Lung (tissue), 12 donors: ENCODE results near the gene RAB27B. TPM values are rescaled to one million over a fixed set of nuclear protein-coding genes. Genes with fewer than 3 reads are reported as not detected.

Experiments used
- ATAC-seq: fragments of 200-7000 bp; cut with Tn5 transposase; one replicate; pipeline ENCODE4 v1.9.1; 2020; ENCODE audit warnings: moderate number of reproducible peaks; ENCODE audit not compliant: insufficient read depth, low FRiP score
- DNase-seq, 3 donors: peaks; one replicate each; pipeline ENCODE4 v3.0.0-alpha.2; 2013 to 2017
- H3K27ac ChIP-seq, 2 donors: one replicate each; pipeline ENCODE4 v1.5.1; 2013; ENCODE audit warnings: mild to moderate bottlenecking in 2 of 2, moderate library complexity in 2 of 2, control low read depth in 1 of 2, inconsistent platforms in 1 of 2, low read depth in 1 of 2, low read length in 1 of 2
- H3K27me3 ChIP-seq, 3 donors: one replicate each; pipeline ENCODE4 v1.5.1; 2013; ENCODE audit warnings: low read length in 2 of 3; ENCODE audit not compliant: control insufficient read depth in 3 of 3, insufficient read depth in 3 of 3
- H3K36me3 ChIP-seq, 4 donors: one replicate each; pipeline ENCODE4 v1.5.1; 2013; ENCODE audit warnings: low read length in 4 of 4, mild to moderate bottlenecking in 1 of 4, moderate library complexity in 1 of 4; ENCODE audit not compliant: control insufficient read depth in 4 of 4, insufficient read depth in 4 of 4
- H3K4me1 ChIP-seq, 5 donors: one replicate each; pipeline ENCODE4 v1.5.1; 2013; ENCODE audit warnings: low read length in 5 of 5, mild to moderate bottlenecking in 2 of 5, moderate library complexity in 1 of 5; ENCODE audit not compliant: control insufficient read depth in 5 of 5, insufficient read depth in 5 of 5
- H3K4me3 ChIP-seq: one replicate; pipeline ENCODE4 v1.5.1; 2013; ENCODE audit warnings: mild to moderate bottlenecking, control low read depth, moderate library complexity
- H3K9ac ChIP-seq, 2 donors: one replicate each; pipeline ENCODE4 v1.5.1; 2013; ENCODE audit warnings: low read length in 2 of 2, control low read depth in 1 of 2; ENCODE audit not compliant: insufficient read depth in 1 of 2
- H3K9me3 ChIP-seq, 4 donors: one replicate each; pipeline ENCODE4 v1.5.1; 2013; ENCODE audit warnings: low read length in 3 of 4, mild to moderate bottlenecking in 1 of 4, moderate library complexity in 1 of 4; ENCODE audit not compliant: control insufficient read depth in 4 of 4, insufficient read depth in 3 of 4
- whole genome bisulfite sequencing, 2 donors: extraction: QIAGEN DNeasy Blood & Tissue Kit; methylation state at CpG; one replicate each; pipeline ENCODE4 v1.1.7; 2013; 5-methylcytosine and 5-hydroxymethylcytosine counted together
- polyA plus RNA-seq, 2 donors: library from polyadenylated mRNA; stranded (reverse); fragments of 200-250 nt; gene quantifications; one replicate each; pipeline ENCODE4 v1.2.1, GENCODE V29; 2013
- total RNA-seq, 2 donors: library from RNA; depleted of rRNA in 1 of 2; stranded (reverse); fragments of >200 nt in 1 of 2; gene quantifications; one replicate each; pipeline ENCODE4 v1.2.1, GENCODE V29; 2014 to 2021
- TF ChIP-seq, protein P1 (sequence below): IDR thresholded peaks from 2 replicates; pipeline ENCODE4 v1.5.1; 2012; ENCODE audit warnings: mild to moderate bottlenecking; ENCODE audit errors: control extremely low read depth, extremely low read depth
- donor health status: control.
- donor health status: control.
- donor health status: Bipolar disorder and iron deficiency.
- donor health status: healthy.
- donor health status: DM: yes; HTN: yes; CAD: no.

Gene RAB27B
- total and polyA plus RNA-seq, 4 donors: 5.0 to 21.5 (median 7.5) TPM

DNA sequence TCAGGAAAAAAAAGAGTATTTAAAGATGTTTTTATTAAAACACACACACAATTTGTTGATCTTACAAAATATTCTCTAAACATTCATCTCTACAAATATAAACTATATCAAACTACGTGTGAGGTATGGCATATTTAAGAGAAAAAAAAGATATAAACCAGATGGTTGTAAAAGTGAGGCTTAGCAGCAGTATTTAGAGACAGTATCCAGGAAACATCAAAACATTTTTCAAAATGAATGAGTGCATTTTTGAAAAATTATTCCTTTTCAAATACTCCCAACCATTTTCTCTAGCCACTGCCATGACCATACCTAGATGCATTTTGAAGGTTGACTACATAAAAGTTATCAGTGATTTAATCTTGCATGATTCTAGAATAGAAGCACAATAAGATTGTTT, 38.2 kb upstream of the RAB27B start:
- H3K36me3 ChIP-seq: no peaks in the 10 kb centered on the region
- no peak overlapping the region for H3K27ac ChIP-seq
- no peak overlapping the region for H3K9ac ChIP-seq
- 62 to 77% methylated on average over 1 of the region's 1 CpG for WGBS, 2 donors
- ATAC-seq: no peak
- H3K4me1 ChIP-seq: peaks cover 0 to 9% (median 0%) of the 10 kb centered on the region in 5 donors
- DNase-seq: no peak
- H3K27me3 ChIP-seq: no peaks in the 10 kb centered on the region
- no peaks in the 10 kb centered on the region for H3K9me3 ChIP-seq
- no peak overlapping the region for H3K4me3 ChIP-seq
- TF ChIP-seq, protein P1, sequence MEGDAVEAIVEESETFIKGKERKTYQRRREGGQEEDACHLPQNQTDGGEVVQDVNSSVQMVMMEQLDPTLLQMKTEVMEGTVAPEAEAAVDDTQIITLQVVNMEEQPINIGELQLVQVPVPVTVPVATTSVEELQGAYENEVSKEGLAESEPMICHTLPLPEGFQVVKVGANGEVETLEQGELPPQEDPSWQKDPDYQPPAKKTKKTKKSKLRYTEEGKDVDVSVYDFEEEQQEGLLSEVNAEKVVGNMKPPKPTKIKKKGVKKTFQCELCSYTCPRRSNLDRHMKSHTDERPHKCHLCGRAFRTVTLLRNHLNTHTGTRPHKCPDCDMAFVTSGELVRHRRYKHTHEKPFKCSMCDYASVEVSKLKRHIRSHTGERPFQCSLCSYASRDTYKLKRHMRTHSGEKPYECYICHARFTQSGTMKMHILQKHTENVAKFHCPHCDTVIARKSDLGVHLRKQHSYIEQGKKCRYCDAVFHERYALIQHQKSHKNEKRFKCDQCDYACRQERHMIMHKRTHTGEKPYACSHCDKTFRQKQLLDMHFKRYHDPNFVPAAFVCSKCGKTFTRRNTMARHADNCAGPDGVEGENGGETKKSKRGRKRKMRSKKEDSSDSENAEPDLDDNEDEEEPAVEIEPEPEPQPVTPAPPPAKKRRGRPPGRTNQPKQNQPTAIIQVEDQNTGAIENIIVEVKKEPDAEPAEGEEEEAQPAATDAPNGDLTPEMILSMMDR: no peak

DNA sequence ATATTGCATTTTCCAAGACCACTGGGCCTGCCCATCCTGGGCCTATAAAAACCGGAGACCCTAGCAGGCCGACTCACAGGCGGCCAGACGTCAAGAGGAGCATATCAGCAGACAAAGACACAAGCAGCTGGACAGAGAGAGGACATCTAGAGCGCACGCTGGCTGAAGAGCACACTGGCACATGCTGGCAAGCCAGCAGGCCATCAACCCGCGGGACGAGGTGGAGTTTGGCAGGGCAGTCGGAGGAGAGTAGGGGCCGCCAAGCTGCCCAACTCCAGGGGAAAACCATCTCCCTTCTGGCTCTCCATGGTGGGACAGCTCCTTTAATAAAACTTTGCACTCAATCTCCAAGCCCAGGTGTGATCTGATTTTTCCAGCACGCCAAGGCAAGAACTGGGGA, 36.6 kb upstream of the RAB27B start:
- Histone ChIP-seq H3K27me3 (no peaks in the 10 kb centered on the region), H3K4me1 (peaks cover 0 to 9% (median 0%) of the 10 kb centered on the region in 5 donors), H3K9me3 (no peaks in the 10 kb centered on the region), H3K4me3 (no peak overlapping the region), H3K36me3 (no peaks in the 10 kb centered on the region), H3K9ac (no peak overlapping the region), H3K27ac (no peak overlapping the region)
- WGBS, 2 donors: 96 to 98% methylated on average over 12 of the region's 12 CpGs
- TF ChIP-seq, protein P1: no peak
- ATAC-seq: no peak
- no peak for DNase-seq

- Histone ChIP-seq H3K4me3 (no peak overlapping the region), H3K27me3 (no peaks in the 10 kb centered on the region), H3K9ac (no peak overlapping the region), H3K4me1 (peaks cover 0 to 9% (median 0%) of the 10 kb centered on the region in 5 donors), H3K36me3 (no peaks in the 10 kb centered on the region), H3K27ac (no peak overlapping the region), H3K9me3 (no peaks in the 10 kb centered on the region)
- TF ChIP-seq, protein P1: no peak
- DNase-seq: no peak
- no peak for ATAC-seq
- WGBS, 2 donors: 95 to 98% methylated on average over 9 of the region's 9 CpGs
Observed at GRCh38 chr18:54792079-54792478, 36.2 kb upstream of the RAB27B start.

- WGBS, 2 donors: 97 to 100% methylated on average over 1 of the region's 1 CpG
- TF ChIP-seq, protein P1: no peak
- Histone ChIP-seq H3K4me1 (peaks cover 0 to 3% (median 0%) of the 10 kb centered on the region in 5 donors), H3K9ac (no peak overlapping the region), H3K4me3 (no peak overlapping the region), H3K27me3 (no peaks in the 10 kb centered on the region), H3K9me3 (no peaks in the 10 kb centered on the region), H3K27ac (no peak overlapping the region), H3K36me3 (no peaks in the 10 kb centered on the region)
- ATAC-seq (no peak), DNase-seq (peak in 2 of 3 donors; percentile 31 to 53)
Observed at GRCh38 chr18:54794823-54795222, 33.5 kb upstream of the RAB27B start.
